Keratinocyte (primary cell): ENCODE data around the gene ARPC5. TPM values are rescaled to one million over a fixed set of nuclear protein-coding genes. Genes with fewer than 3 reads are reported as not detected.
A peak's percentile ranks its signal among the peaks of the same experiment; 100 is the strongest.

Experiments
- DNase-seq: peaks from one replicate; pipeline ENCODE4 v3.0.0-alpha.2; 2011; ENCODE audit warnings: low read depth, missing footprints, low spot score
- FAIRE-seq: peaks from 2 replicates; lab custom pipeline; 2011; peaks lifted over from hg19 to GRCh38; lab: Jason Lieb, UNC
- H2AFZ ChIP-seq: 2 replicates; pipeline ENCODE4 v1.6.0; 2012; ENCODE audit warnings: low read length, control low read depth, inconsistent platforms; ENCODE audit not compliant: control insufficient read depth
- H3K27ac ChIP-seq: 2 replicates; pipeline ENCODE4 v1.5.1; 2011; ENCODE audit warnings: low read length; ENCODE audit not compliant: control insufficient read depth, insufficient read depth
- H3K27me3 ChIP-seq: 3 replicates; pipeline ENCODE4 v1.6.0; 2011; ENCODE audit warnings: low read length; ENCODE audit not compliant: control insufficient read depth, insufficient read depth; ENCODE audit errors: extremely low read depth
- H3K36me3 ChIP-seq, 2 experiments: 2 replicates in 1 of 2; 3 replicates in 1 of 2; pipeline ENCODE4 v1.5.1; 2011; ENCODE audit warnings: low read length in 2 of 2, mild to moderate bottlenecking in 1 of 2; ENCODE audit not compliant: control insufficient read depth in 2 of 2, insufficient read depth in 2 of 2; ENCODE audit errors: extremely low read depth in 1 of 2
- H3K4me1 ChIP-seq: 3 replicates; pipeline ENCODE4 v1.5.1; 2011; ENCODE audit warnings: low read length; ENCODE audit not compliant: control insufficient read depth, insufficient read depth; ENCODE audit errors: extremely low read depth
- H3K4me2 ChIP-seq: 3 replicates; pipeline ENCODE4 v1.6.0; 2011; ENCODE audit warnings: low read depth, low read length; ENCODE audit not compliant: control insufficient read depth, insufficient read depth; ENCODE audit errors: extremely low read depth
- H3K4me3 ChIP-seq, 3 experiments: fragments of 200-600 bp in 1 of 3; sonication (generic) in 1 of 3; 2 replicates in 2 of 3; 3 replicates in 1 of 3; pipeline ENCODE4 v1.5.1; 2011 to 2016; ENCODE audit warnings: low read length in 3 of 3, mild to moderate bottlenecking in 3 of 3, control low read depth in 2 of 3, inconsistent platforms in 1 of 3, low read depth in 1 of 3, mixed read lengths in 1 of 3, mixed run types in 1 of 3, moderate library complexity in 1 of 3; ENCODE audit not compliant: control insufficient read depth in 2 of 3, insufficient read depth in 2 of 3; ENCODE audit errors: extremely low read depth in 1 of 3
- H3K79me2 ChIP-seq: 2 replicates; pipeline ENCODE4 v1.6.0; 2012; ENCODE audit warnings: low read length; ENCODE audit not compliant: control insufficient read depth, insufficient read depth
- H3K9ac ChIP-seq: 3 replicates; pipeline ENCODE4 v1.6.0; 2011; ENCODE audit warnings: low read length; ENCODE audit not compliant: control insufficient read depth, insufficient read depth; ENCODE audit errors: extremely low read depth
- H3K9me1 ChIP-seq: 3 replicates; pipeline ENCODE4 v1.6.0; 2011; ENCODE audit warnings: low read length; ENCODE audit not compliant: control insufficient read depth, insufficient read depth; ENCODE audit errors: extremely low read depth
- H3K9me3 ChIP-seq: 2 replicates; pipeline ENCODE4 v1.5.1; 2012; ENCODE audit warnings: low read depth, low read length; ENCODE audit not compliant: control insufficient read depth
- H4K20me1 ChIP-seq: 3 replicates; pipeline ENCODE4 v1.6.0; 2011; ENCODE audit warnings: low read length; ENCODE audit not compliant: control insufficient read depth, insufficient read depth; ENCODE audit errors: extremely low read depth
- CTCF ChIP-seq, 3 experiments: IDR thresholded peaks in 1 of 3; conservative IDR thresholded peaks in 1 of 3; optimal IDR thresholded peaks in 1 of 3; 2 replicates in 2 of 3; 3 replicates in 1 of 3; pipeline versions ENCODE3 to v1.5.1; 2011; ENCODE audit warnings: low read length in 3 of 3, mild to moderate bottlenecking in 3 of 3, moderate library complexity in 2 of 3, control low read depth in 1 of 3, inconsistent platforms in 1 of 3; ENCODE audit not compliant: insufficient read depth in 2 of 3; ENCODE audit errors: extremely low read depth in 1 of 3
- EZH2 ChIP-seq: IDR thresholded peaks from one replicate; pipeline ENCODE4 v1.6.1; 2012; ENCODE audit warnings: inconsistent platforms, mild to moderate bottlenecking, low read length, moderate library complexity
- dilution Hi-C: fragments of 300-500 bp; cut with MboI; formaldehyde crosslinking; loops from one replicate; pipeline ENCODE4 v1.7.0; 2020; ENCODE audit warnings: low sequenced_read_pairs; ENCODE audit not compliant: extremely low pct_ligation_motif_present
- polyA plus RNA-seq, 5 experiments: library from polyadenylated mRNA; depleted of rRNA in 3 of 5; stranded (reverse) in 3 of 5; stranded (forward) in 1 of 5; unstranded in 1 of 5; fragments of >200 nt; gene quantifications; 1 replicate in 1 of 5; 2 replicates in 3 of 5; 3 replicates in 1 of 5; pipeline versions ENCODE4 v1.2.1 to v1.2.3, GENCODE V29; 2011 to 2012; ENCODE audit warnings: missing spikeins in 2 of 5, low read depth in 1 of 5, low replicate concordance in 1 of 5

Gene ARPC5
- polyA plus RNA-seq, 1 donor (not counting 4 experiments of a cell fraction or from before 2014, with no cell fraction given): 255 TPM

GRCh38 chr1:183622884-183623785 lies 12.4 kb downstream of the ARPC5 start:
- TF ChIP-seq CTCF (optimal IDR thresholded peaks at IDR 0.05 in 1 of 3, IDR thresholded peaks at IDR 0.05 in 1 of 3, conservative IDR thresholded peaks at IDR 0.05 in 1 of 3; ENCODE audit: extremely low read depth in 1 of 3, insufficient read depth in 2 of 3, low read length in 3 of 3) (peak; percentile 73 to 94 (median 86)), EZH2 (no peak)
- FAIRE-seq: peak; percentile 84
- no peak overlapping the region for H2AFZ ChIP-seq

GRCh38 chr1:183622013-183622412 lies 13.6 kb downstream of the ARPC5 start:
- Histone ChIP-seq H3K4me1 (peaks cover 26% of the 10 kb centered on the region), H2AFZ (no peak overlapping the region), H3K79me2 (no peaks in the 10 kb centered on the region), H4K20me1 (no peaks in the 10 kb centered on the region), H3K9me3 (no peaks in the 10 kb centered on the region), H3K27me3 (no peaks in the 10 kb centered on the region), H3K4me3 (no peak overlapping the region), H3K4me2 (no peak overlapping the region), H3K27ac (no peak overlapping the region), H3K9ac (no peak overlapping the region), H3K9me1 (no peaks in the 10 kb centered on the region), H3K36me3 (peaks cover 3 to 4% of the 10 kb centered on the region in 2 experiments)
- no peak for DNase-seq
- no peak for TF ChIP-seq CTCF (optimal IDR thresholded peaks at IDR 0.05 in 1 of 3, IDR thresholded peaks at IDR 0.05 in 1 of 3, conservative IDR thresholded peaks at IDR 0.05 in 1 of 3; ENCODE audit: extremely low read depth in 1 of 3, insufficient read depth in 2 of 3, low read length in 3 of 3)
- TF ChIP-seq EZH2: no peak
- no peak for FAIRE-seq
- dilution Hi-C loops: no loop called here

More at GRCh38 chr1:183622884-183623785, 12.4 kb downstream of the ARPC5 start:
- Histone ChIP-seq H3K9me1 (no peaks in the 10 kb centered on the region), H3K4me3 (no peak overlapping the region), H3K36me3 (peaks cover 6 to 7% of the 10 kb centered on the region in 2 experiments), H3K9me3 (no peaks in the 10 kb centered on the region), H3K4me2 (peak overlapping the region; percentile 50), H4K20me1 (no peaks in the 10 kb centered on the region), H3K9ac (peak overlapping the region; percentile 47), H3K4me1 (peaks cover 26% of the 10 kb centered on the region), H3K27ac (peak overlapping the region; percentile 70), H3K27me3 (no peaks in the 10 kb centered on the region), H3K79me2 (peaks cover 2% of the 10 kb centered on the region)
- dilution Hi-C loops: no loop called here
- DNase-seq: no peak
